ENCODE measurements around the gene PDP2.
"Not testable (repeated sequence)": the region's sequence is repeated elsewhere in the genome, so short reads cannot be mapped to it uniquely, and the experiment has no call there.

The PDP2 gene

GRCh38 chr16:66895689-66895979, 15.3 kb downstream of the PDP2 start:
- no peak overlapping the region for H3K4me3 ChIP-seq (ENCODE audit: insufficient read depth, low read depth, low read length, poor library complexity, severe bottlenecking)
- H3K27me3 ChIP-seq (replicated peaks; ENCODE audit: control insufficient read depth, insufficient read depth, low read length, poor library complexity, severe bottlenecking): no peaks in the 10 kb centered on the region
- no peaks in the 10 kb centered on the region for H3K4me1 ChIP-seq (ENCODE audit: control insufficient read depth, insufficient read depth, low read length, poor library complexity, severe bottlenecking)
- DNase-seq: no peak
- H3K9me3 ChIP-seq (ENCODE audit: control insufficient read depth, low read length): no peaks in the 10 kb centered on the region
- no peaks in the 10 kb centered on the region for H3K36me3 ChIP-seq (ENCODE audit: control insufficient read depth, insufficient read depth, low read length)
- no peak overlapping the region for H3K27ac ChIP-seq (ENCODE audit: insufficient read depth, low read length, poor library complexity, severe bottlenecking)

DNA sequence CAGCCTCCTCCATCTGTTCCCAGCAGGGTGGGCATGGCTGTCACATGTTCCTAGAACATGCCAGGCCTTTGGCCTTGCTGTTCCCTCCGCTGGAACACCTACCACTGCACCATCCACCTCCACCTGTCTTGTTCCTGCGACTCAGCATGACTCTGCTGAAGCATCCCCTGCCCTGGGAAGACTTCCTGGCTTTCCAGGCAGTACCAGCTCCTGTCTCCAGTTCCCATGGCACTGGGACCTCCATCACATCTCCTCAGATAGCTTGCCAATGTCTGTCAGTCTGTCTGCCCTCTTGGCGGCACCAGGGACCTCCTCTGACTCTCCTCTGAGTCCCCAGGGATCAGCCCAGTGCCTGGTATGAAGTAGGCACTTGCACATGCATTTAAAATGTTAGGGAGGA, 15.7 kb downstream of the PDP2 start:
- Histone ChIP-seq H3K9me3 (ENCODE audit: control insufficient read depth, low read length) (no peaks in the 10 kb centered on the region), H3K4me3 (ENCODE audit: insufficient read depth, low read depth, low read length, poor library complexity, severe bottlenecking) (no peak overlapping the region), H3K4me1 (ENCODE audit: control insufficient read depth, insufficient read depth, low read length, poor library complexity, severe bottlenecking) (no peaks in the 10 kb centered on the region), H3K36me3 (ENCODE audit: control insufficient read depth, insufficient read depth, low read length) (no peaks in the 10 kb centered on the region), H3K27ac (ENCODE audit: insufficient read depth, low read length, poor library complexity, severe bottlenecking) (no peak overlapping the region), H3K27me3 (replicated peaks; ENCODE audit: control insufficient read depth, insufficient read depth, low read length, poor library complexity, severe bottlenecking) (no peaks in the 10 kb centered on the region)
- no peak for DNase-seq

DNA sequence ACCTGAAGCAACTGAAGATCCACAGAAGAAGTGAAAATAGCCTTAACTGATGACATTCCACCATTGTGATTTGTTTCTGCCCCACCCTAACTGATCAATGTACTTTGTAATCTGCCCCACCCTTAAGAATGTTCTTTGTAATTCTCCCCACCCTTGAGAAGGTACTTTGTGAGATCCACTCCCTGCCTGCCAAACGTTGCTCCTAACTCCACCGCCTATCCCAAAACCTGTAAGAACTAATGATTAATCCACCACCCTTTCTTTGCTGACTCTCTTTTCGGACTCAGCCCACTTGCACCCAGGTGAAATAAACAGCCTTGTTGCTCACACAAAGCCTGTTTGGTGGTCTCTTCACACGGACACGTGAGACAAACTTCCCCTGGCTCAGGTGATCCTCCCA, 16.4 kb downstream of the PDP2 start:
- DNase-seq; H3K27ac ChIP-seq (ENCODE audit: insufficient read depth, low read length, poor library complexity, severe bottlenecking); H3K36me3 ChIP-seq (ENCODE audit: control insufficient read depth, insufficient read depth, low read length); H3K9me3 ChIP-seq (ENCODE audit: control insufficient read depth, low read length); H3K4me3 ChIP-seq (ENCODE audit: insufficient read depth, low read depth, low read length, poor library complexity, severe bottlenecking); H3K27me3 ChIP-seq (replicated peaks; ENCODE audit: control insufficient read depth, insufficient read depth, low read length, poor library complexity, severe bottlenecking); H3K4me1 ChIP-seq (ENCODE audit: control insufficient read depth, insufficient read depth, low read length, poor library complexity, severe bottlenecking): not testable (repeated sequence)

- DNase-seq: no peak
- Histone ChIP-seq H3K4me3 (ENCODE audit: insufficient read depth, low read depth, low read length, poor library complexity, severe bottlenecking) (no peak overlapping the region), H3K27me3 (replicated peaks; ENCODE audit: control insufficient read depth, insufficient read depth, low read length, poor library complexity, severe bottlenecking) (no peaks in the 10 kb centered on the region), H3K4me1 (ENCODE audit: control insufficient read depth, insufficient read depth, low read length, poor library complexity, severe bottlenecking) (no peaks in the 10 kb centered on the region), H3K36me3 (ENCODE audit: control insufficient read depth, insufficient read depth, low read length) (no peaks in the 10 kb centered on the region), H3K9me3 (ENCODE audit: control insufficient read depth, low read length) (no peaks in the 10 kb centered on the region), H3K27ac (ENCODE audit: insufficient read depth, low read length, poor library complexity, severe bottlenecking) (no peak overlapping the region)
Measured at GRCh38 chr16:66898207-66898606, 17.9 kb downstream of the PDP2 start.

DNA sequence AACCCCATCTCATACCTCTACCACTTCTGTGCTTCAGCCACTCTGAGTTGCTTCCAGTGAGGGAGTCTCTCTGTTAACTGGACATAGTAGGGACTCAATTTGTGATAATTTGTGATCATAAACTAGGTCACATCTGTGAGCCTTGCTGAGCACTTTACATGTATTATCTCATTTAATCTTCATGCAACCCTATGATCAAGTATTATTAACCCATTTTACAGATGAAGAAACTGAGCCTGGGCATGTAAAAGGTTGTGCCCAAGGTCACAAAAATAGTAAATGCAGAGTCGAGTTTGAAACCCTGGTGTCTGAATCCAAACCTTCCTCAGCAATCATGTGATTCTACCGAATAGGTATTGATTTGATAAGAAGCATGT, 18.6 kb downstream of the PDP2 start:
- Histone ChIP-seq H3K4me3 (ENCODE audit: insufficient read depth, low read depth, low read length, poor library complexity, severe bottlenecking) (no peak overlapping the region), H3K27me3 (replicated peaks; ENCODE audit: control insufficient read depth, insufficient read depth, low read length, poor library complexity, severe bottlenecking) (no peaks in the 10 kb centered on the region), H3K36me3 (ENCODE audit: control insufficient read depth, insufficient read depth, low read length) (no peaks in the 10 kb centered on the region), H3K27ac (ENCODE audit: insufficient read depth, low read length, poor library complexity, severe bottlenecking) (no peak overlapping the region), H3K9me3 (ENCODE audit: control insufficient read depth, low read length) (no peaks in the 10 kb centered on the region), H3K4me1 (ENCODE audit: control insufficient read depth, insufficient read depth, low read length, poor library complexity, severe bottlenecking) (no peaks in the 10 kb centered on the region)
- no peak for DNase-seq

- no peaks in the 10 kb centered on the region for H3K9me3 ChIP-seq (ENCODE audit: control insufficient read depth, low read length)
- no peaks in the 10 kb centered on the region for H3K36me3 ChIP-seq (ENCODE audit: control insufficient read depth, insufficient read depth, low read length)
- H3K4me1 ChIP-seq (ENCODE audit: control insufficient read depth, insufficient read depth, low read length, poor library complexity, severe bottlenecking): no peaks in the 10 kb centered on the region
- H3K27ac ChIP-seq (ENCODE audit: insufficient read depth, low read length, poor library complexity, severe bottlenecking): no peak overlapping the region
- H3K4me3 ChIP-seq (ENCODE audit: insufficient read depth, low read depth, low read length, poor library complexity, severe bottlenecking): no peak overlapping the region
- DNase-seq: no peak
- no peaks in the 10 kb centered on the region for H3K27me3 ChIP-seq (replicated peaks; ENCODE audit: control insufficient read depth, insufficient read depth, low read length, poor library complexity, severe bottlenecking)
Measured at GRCh38 chr16:66899310-66899944, 19.1 kb downstream of the PDP2 start.

- Histone ChIP-seq H3K36me3 (ENCODE audit: control insufficient read depth, insufficient read depth, low read length) (no peaks in the 10 kb centered on the region), H3K9me3 (ENCODE audit: control insufficient read depth, low read length) (no peaks in the 10 kb centered on the region), H3K4me3 (ENCODE audit: insufficient read depth, low read depth, low read length, poor library complexity, severe bottlenecking) (no peak overlapping the region), H3K27ac (ENCODE audit: insufficient read depth, low read length, poor library complexity, severe bottlenecking) (no peak overlapping the region), H3K27me3 (replicated peaks; ENCODE audit: control insufficient read depth, insufficient read depth, low read length, poor library complexity, severe bottlenecking) (no peaks in the 10 kb centered on the region), H3K4me1 (ENCODE audit: control insufficient read depth, insufficient read depth, low read length, poor library complexity, severe bottlenecking) (no peaks in the 10 kb centered on the region)
- no peak for DNase-seq
Measured at GRCh38 chr16:66899945-66900710, 19.8 kb downstream of the PDP2 start.

GRCh38 chr16:66900721-66901441, 20.6 kb downstream of the PDP2 start:
- Histone ChIP-seq H3K27ac (ENCODE audit: insufficient read depth, low read length, poor library complexity, severe bottlenecking) (no peak overlapping the region), H3K4me1 (ENCODE audit: control insufficient read depth, insufficient read depth, low read length, poor library complexity, severe bottlenecking) (no peaks in the 10 kb centered on the region), H3K27me3 (replicated peaks; ENCODE audit: control insufficient read depth, insufficient read depth, low read length, poor library complexity, severe bottlenecking) (no peaks in the 10 kb centered on the region), H3K4me3 (ENCODE audit: insufficient read depth, low read depth, low read length, poor library complexity, severe bottlenecking) (no peak overlapping the region), H3K9me3 (ENCODE audit: control insufficient read depth, low read length) (no peaks in the 10 kb centered on the region), H3K36me3 (ENCODE audit: control insufficient read depth, insufficient read depth, low read length) (no peaks in the 10 kb centered on the region)
- no peak for DNase-seq

GRCh38 chr16:66901626-66902025, 21.3 kb downstream of the PDP2 start:
- Histone ChIP-seq H3K27ac (ENCODE audit: insufficient read depth, low read length, poor library complexity, severe bottlenecking) (no peak overlapping the region), H3K36me3 (ENCODE audit: control insufficient read depth, insufficient read depth, low read length) (no peaks in the 10 kb centered on the region), H3K4me1 (ENCODE audit: control insufficient read depth, insufficient read depth, low read length, poor library complexity, severe bottlenecking) (no peaks in the 10 kb centered on the region), H3K27me3 (replicated peaks; ENCODE audit: control insufficient read depth, insufficient read depth, low read length, poor library complexity, severe bottlenecking) (no peaks in the 10 kb centered on the region), H3K9me3 (ENCODE audit: control insufficient read depth, low read length) (no peaks in the 10 kb centered on the region), H3K4me3 (ENCODE audit: insufficient read depth, low read depth, low read length, poor library complexity, severe bottlenecking) (no peak overlapping the region)
- DNase-seq: no peak
